ENCODE results near the gene ASXL2.
"Not testable (repeated sequence)": the region's sequence is repeated elsewhere in the genome, so short reads cannot be mapped to it uniquely, and the experiment has no call there.

ASXL2 gene

DNA sequence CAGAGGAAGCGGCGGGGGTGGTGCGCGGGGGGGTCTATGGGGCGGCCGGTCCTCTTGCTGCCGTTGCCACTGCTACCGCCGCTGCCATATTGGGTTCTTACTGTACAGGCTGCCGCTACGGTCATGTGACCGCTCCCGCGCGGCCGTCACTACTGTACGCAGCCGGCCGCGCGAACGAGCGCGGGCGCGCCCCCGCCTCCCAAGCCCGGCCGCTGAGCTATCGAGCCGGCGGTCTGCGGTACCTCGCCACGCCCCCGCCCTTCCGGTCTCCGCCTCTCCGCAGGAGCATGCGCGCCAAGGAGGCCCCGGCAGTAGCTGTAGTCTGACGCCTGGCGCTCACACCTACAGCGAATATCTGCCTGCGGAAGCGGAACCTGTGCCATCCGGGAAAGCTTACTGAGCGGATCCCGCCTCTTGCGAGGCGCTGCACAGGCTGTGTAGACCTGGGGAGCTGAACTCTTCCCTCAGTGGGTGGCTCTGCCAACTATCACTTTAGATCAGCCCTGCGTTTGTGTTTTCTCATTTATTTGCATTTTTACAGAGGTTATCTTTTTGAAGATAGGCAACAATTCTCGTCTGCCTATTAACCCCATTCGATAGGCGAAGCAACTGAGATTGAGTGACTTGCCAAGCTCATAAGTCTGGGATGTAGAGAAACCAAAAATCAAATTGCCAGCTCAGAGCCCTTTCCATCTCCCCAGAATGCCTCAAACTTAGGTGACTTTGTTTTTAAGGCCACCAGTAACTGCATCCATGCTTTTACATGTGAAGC is at the start of gene ASXL2:
Gene ASXL2 (minus strand): TSS at position 127 of the 772 bp plus-strand sequence. CDS start 265 bp downstream, outside the sequence.
- DNase-seq (ENCODE audit: low read depth) = peak; percentile 99

GRCh38 chr2:25926984-25927756 is 48.9 kb upstream of the ASXL2 start:
- no peak for DNase-seq (ENCODE audit: low read depth)

GRCh38 chr2:25922501-25922900 is 44.2 kb upstream of the ASXL2 start:
- DNase-seq (ENCODE audit: low read depth) = no peak

GRCh38 chr2:25920786-25921415 is 42.6 kb upstream of the ASXL2 start:
- DNase-seq (ENCODE audit: low read depth) = no peak

- DNase-seq (ENCODE audit: low read depth) = peak; percentile 86
Measured at GRCh38 chr2:25920336-25920735, 42.0 kb upstream of the ASXL2 start.

GRCh38 chr2:25917832-25918231 is 39.5 kb upstream of the ASXL2 start:
- DNase-seq (ENCODE audit: low read depth) = no peak

DNA sequence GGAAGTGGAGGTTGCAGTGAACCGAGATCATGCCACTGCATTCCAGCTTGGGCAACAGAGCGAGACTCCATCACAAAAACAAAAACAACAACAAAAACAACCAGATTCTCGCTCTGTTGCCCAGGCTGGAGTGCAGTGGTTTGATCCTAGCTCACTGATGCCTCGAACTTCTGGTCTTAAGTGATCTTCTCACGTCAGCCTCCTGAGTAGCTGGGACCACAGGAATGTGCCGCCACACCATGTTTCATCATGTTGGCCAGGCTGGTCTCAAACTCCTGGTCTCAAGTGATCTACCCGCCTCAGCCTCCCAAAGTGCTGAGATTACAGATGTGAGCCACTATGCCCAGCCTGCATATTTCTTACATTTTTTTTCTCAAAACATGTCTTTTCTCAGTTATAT is 39.1 kb upstream of the ASXL2 start:
- peak; percentile 64 for DNase-seq (ENCODE audit: low read depth)

GRCh38 chr2:25915944-25916772 is 37.9 kb upstream of the ASXL2 start:
- not testable (repeated sequence) for DNase-seq (ENCODE audit: low read depth)

GRCh38 chr2:25915411-25915810 is 37.1 kb upstream of the ASXL2 start:
- not testable (repeated sequence) for DNase-seq (ENCODE audit: low read depth)

DNA sequence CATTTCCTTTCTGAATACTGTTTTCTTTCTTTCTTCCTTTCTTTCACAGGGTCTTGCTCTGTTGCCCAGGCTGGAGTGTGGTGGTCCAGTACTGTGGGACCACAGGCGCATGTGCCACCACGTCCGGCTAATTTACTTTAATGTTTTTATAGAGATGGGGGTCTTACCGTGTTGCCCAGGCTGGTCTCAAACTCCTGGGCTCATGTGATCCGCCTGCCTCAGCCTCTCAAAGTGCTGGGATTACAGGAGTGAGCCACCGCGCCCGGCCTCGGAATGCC is 35.3 kb upstream of the ASXL2 start:
- not testable (repeated sequence) for DNase-seq (ENCODE audit: low read depth)

- peak; percentile 28 for DNase-seq (ENCODE audit: low read depth)
Measured at GRCh38 chr2:25912851-25913695, 34.8 kb upstream of the ASXL2 start.

GRCh38 chr2:25909574-25909973 is 31.3 kb upstream of the ASXL2 start:
- DNase-seq (ENCODE audit: low read depth) = not testable (repeated sequence)

DNA sequence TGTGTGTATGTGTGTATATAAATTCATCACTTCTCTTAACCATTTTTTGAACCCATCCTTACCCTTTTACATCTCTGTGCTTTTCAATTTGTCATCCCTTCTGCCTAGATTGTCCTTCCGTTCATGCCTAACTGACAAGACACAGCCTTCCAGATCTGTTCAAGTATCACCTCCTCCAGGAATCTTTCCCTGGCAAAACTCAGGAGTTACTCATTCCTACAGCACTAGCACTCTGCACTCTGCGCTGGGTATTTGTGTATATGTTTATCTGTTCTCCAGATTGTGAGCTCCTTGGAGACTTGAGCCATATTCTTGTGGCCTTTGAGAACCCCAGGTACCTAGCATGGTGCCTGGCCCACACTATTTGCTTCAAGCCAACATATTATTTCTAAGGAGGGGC is 26.8 kb upstream of the ASXL2 start:
- no peak for DNase-seq (ENCODE audit: low read depth)

GRCh38 chr2:25903216-25903776 is 25.0 kb upstream of the ASXL2 start:
- no peak for DNase-seq (ENCODE audit: low read depth)

- no peak for DNase-seq (ENCODE audit: low read depth)
Measured at GRCh38 chr2:25899404-25899970, 21.2 kb upstream of the ASXL2 start.

DNA sequence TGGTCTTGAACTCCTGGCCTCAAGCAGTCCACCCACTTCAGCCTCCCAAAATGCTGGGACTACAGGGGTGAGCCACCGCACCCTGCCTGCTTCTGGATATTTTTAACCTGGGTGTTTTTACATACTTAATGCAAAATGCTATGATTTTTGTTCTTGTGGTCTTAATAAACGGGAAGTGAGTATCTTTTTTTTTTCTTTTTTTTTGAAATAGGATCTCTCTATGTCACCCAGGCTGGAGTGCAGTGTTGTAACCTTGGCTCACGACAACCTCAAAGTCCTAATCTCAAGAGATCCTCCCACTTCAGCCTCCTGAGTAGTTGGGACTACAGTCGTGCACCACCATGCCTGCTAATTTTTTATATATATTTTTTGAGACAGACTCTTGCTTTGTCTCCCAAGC is 19.2 kb upstream of the ASXL2 start:
- DNase-seq (ENCODE audit: low read depth) = no peak

DNA sequence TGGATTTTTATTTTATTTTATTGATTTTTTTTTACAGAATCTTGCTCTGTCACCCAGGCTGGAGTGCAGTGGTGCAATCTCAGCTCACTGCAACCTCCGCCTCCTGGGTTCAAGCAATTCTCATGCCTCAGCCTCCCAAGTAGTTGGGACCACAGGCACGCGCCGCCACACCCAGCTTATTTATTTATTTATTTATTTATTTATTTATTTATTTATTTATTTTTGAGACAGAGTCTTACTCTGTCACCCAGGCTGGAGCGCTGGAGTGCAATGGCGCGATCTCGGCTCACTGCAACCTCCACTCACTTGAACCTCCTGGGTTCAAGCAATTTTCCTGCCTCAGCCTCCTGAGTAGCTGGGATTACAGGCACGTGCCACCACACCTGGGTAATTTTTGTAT is 18.0 kb upstream of the ASXL2 start:
- not testable (repeated sequence) for DNase-seq (ENCODE audit: low read depth)

GRCh38 chr2:25895610-25896009 is 17.3 kb upstream of the ASXL2 start:
- DNase-seq (ENCODE audit: low read depth) = no peak

DNA sequence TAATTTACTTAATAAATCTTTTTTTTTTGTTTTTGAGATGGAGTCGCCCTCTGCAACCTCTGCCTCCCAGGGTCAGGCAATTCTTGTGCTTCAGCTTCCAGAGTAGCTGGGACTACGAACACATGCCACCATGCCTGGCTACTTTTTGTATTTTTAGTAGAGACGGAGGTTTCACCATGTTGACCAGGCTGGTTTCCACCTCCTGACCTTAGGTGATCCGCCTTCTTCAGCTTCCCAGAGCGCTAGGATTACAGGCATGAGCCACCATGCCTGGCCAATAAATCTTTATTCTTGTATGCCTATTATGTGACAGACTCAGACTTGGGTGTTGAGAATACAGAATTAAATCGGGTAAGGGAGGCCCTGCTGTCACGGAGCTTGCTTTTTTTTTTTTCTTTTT is 16.7 kb upstream of the ASXL2 start:
- DNase-seq (ENCODE audit: low read depth) = no peak

DNA sequence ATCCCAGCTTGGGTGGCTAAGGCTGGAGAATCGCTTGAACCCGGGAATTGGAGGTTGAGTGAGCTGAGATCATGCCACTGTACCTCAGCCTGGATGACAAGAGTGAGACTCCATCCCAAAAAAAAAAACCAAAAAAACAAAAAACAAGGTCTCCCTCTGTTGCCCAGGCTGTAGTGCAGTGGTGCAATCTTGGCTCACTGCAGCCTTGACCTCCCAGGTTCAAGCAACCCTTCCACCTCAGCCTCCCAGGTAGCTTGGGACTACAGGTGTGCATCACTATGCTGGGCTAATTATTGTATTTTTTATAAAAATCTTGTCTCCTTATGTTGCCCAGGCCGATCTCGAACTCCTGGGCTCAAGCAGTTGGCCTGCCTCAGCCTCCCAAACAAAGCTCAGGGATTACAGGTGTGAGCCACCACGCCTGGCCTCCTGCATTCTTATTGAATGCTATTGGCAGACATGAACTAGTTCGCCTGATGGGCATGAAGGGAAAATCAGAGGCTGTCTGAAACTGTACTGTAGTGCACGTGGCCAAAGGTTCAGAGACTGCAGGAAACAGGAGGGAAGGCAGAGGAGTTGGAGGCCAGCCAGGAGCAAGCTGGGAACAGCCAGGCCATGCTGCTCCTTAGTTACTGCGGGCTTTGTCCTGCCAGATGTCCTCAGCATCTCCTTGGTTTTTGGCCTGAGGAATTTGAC is 16.0 kb upstream of the ASXL2 start:
- peak; percentile 41 for DNase-seq (ENCODE audit: low read depth)

All from iris pigment epithelial cell (primary cell).